Thyroid gland (tissue), 4 donors: Measurements from ENCODE around the gene PRDM12.

Experiments used
- POLR2A ChIP-seq, 2 donors: fragments of 450-650 bp; IDR thresholded peaks; one replicate each; pipeline ENCODE4 v1.6.1; 2017; ENCODE audit warnings: antibody characterized with exemption in 2 of 2, mild to moderate bottlenecking in 2 of 2, moderate library complexity in 1 of 2
- TF ChIP-seq, protein P1 (sequence below), 6 experiments: fragments of 200-600 bp in 3 of 6; fragments of 450-650 bp in 3 of 6; sonication (generic) in 3 of 6; IDR thresholded peaks; one replicate each; pipeline ENCODE4 v1.5.1; 2016 to 2019; ENCODE audit warnings: antibody characterized with exemption in 6 of 6, mild to moderate bottlenecking in 2 of 6, inconsistent platforms in 1 of 6, moderate library complexity in 1 of 6

DNA sequence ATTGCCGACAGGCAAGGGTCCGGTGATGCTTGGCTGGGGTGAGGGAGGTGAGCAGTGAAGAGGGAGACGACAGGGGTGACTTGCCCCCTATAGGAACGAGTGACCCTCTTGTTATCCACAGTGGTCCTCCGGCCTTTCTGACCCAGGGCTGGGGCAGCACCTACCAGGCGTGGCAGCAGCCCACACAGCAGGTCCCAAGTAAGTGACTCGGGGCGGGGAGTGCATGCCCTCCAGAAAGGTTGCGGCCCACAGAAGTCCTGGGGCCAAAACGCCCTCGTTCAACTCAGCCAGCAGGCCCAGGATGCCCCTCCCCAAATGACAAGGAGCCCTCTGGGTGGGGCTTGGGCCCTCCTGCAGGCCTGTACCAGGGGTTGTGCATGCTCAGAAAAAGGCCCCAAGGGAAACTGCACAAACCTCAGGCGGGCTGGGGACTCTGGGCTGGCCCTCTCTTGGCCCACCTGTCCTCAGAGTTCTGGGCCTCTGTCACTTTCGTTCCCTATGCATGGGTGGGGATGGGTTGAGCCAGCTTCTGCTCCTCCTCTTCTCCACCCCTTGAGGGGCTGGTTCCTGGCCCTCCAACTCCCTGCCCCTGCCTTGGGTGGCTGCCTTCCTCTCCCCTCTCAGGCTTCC is 32.2 kb upstream of the PRDM12 start:
- no peak for TF ChIP-seq POLR2A (IDR thresholded peaks at IDR 0.05)
- TF ChIP-seq, protein P1, sequence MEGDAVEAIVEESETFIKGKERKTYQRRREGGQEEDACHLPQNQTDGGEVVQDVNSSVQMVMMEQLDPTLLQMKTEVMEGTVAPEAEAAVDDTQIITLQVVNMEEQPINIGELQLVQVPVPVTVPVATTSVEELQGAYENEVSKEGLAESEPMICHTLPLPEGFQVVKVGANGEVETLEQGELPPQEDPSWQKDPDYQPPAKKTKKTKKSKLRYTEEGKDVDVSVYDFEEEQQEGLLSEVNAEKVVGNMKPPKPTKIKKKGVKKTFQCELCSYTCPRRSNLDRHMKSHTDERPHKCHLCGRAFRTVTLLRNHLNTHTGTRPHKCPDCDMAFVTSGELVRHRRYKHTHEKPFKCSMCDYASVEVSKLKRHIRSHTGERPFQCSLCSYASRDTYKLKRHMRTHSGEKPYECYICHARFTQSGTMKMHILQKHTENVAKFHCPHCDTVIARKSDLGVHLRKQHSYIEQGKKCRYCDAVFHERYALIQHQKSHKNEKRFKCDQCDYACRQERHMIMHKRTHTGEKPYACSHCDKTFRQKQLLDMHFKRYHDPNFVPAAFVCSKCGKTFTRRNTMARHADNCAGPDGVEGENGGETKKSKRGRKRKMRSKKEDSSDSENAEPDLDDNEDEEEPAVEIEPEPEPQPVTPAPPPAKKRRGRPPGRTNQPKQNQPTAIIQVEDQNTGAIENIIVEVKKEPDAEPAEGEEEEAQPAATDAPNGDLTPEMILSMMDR (IDR thresholded peaks at IDR 0.05): no peak
